Stimulated activated CD8-positive, alpha-beta memory T cell treated with anti-CD3 and anti-CD28 coated beads, Interleukin-15, amount 100 ng/mL, for 1 hour (primary cell): Measurements from ENCODE around the gene KIZ.

Source experiments
- DNase-seq: peaks from one replicate; pipeline ENCODE4 v3.0.0-alpha.2; 2020; ENCODE audit warnings: low read depth

KIZ gene

DNA sequence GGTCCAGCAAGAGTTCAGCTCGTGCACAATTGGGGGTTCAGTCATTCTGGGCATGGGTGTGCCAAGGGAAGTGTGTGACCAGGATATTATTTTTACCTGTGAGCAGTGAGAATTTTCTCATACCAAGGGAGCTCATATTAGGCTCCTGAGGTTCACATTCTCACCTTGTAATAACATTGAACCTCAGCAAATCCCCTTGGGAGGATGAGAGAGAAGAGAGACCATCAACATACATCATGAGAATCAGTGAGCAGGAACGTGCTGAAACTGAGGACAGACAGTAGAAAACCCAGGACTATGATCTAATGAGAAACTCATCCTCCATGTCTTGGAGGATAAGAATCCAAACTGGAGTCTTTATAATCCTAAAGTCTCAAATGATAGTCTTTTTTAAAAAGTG is 143.9 kb downstream of the KIZ start:
- DNase-seq, result no peak

DNA sequence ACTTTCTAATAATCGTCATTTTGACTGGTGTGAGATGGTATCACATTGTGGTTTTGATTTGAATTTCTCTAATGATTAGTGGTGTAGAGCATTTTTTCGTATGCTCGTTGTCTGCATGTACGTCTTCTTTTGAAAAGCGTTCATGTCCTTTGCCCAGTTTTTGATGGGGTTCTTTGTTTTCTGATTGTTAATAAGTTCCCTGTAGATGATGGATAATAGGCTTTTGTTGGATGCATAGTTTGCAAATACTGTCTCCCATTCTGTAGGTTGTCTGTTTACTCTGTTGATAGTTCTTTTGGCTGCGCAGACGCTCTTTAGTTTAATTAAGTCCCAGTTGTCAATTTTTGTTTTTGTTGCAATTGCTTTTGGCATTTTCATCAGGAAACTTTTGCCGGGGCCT is 144.9 kb downstream of the KIZ start:
- DNase-seq, result no peak

DNA sequence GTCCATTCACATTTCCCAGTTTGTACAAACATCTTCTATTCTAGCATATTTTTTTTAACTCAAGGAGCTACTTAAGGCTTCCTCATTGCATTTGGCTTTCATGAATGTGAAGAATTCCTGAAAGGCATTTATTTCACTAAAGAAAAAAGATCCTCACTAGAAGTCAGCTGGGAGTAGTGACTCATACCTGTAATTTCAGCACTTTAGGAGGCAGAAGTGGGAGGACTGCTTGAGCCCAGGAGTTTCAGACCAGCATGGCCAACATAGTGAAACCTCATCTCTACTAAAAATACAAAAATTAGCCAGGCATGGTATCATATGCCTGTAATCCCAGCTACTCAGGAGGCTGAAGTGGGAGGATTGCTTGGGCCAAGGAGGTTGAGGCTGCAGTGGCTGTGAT is 146.4 kb downstream of the KIZ start:
- no peak for DNase-seq

DNA sequence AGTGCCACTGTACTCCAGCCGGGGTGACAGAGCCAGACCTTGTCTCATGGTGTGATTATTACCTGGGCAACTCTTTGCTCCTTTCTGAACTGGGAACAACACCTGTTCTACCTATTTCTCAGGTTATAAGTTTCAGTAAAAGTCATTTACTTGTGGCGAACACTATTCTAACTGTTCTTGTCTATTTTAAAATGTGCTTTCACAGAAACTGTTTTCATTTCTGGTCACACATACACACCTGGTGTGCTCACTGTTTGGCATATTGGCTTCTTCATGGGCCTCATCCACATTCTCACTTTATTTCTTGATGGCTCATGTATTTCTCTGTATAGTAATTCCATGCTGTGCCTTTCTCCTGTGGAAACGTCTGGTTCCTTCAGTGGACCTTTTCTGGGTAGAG is 146.8 kb downstream of the KIZ start:
- DNase-seq, result no peak

DNA sequence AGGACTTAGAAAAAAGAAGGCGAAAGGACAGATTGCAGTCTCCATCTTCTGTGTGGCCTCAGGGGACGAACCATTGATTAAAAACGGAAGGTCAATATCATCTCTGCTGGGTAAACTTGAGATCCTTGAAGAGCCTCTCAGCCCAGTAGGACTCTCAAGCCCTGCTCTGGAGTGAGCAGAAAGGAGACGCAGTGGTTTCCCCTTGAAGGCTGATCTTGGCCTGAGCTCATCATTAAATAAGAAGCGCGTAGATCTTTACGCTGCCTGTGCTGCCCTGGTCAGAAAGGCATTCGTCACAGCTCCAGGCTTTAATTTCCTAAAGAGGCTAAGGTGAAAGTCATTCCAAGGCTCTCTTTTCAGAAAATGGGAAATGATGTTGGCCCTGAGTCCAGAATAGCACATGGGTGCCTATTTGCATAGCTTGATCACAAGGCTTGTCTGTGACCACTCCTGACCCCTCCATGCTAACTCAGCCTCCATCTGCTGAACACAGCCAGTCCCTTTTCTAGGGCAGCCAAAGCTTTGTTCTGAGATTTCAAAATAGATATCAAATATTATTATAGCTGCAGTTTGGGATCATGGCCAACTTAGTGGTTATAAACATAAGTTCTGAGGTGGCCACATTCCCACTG is 148.0 kb downstream of the KIZ start:
- no peak for DNase-seq

DNA sequence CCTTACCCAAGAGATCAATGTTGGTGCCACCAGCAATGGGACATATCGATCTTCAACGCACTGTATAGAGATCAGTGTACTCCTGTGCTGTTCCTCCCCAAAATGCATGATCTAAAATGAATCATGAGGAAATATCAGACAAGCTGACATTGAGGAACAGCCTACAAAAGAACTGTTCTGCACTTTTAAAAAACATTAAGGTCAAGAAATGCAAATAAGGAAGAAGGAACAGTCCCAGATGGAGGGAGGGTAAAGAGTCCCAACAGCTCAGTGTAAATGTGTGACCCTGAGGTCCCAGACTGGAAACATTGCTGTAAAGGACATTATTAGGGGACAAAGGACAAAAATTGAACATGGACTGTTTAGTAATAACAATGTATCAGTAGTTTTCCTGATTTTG is 152.9 kb downstream of the KIZ start:
- DNase-seq, result no peak

DNA sequence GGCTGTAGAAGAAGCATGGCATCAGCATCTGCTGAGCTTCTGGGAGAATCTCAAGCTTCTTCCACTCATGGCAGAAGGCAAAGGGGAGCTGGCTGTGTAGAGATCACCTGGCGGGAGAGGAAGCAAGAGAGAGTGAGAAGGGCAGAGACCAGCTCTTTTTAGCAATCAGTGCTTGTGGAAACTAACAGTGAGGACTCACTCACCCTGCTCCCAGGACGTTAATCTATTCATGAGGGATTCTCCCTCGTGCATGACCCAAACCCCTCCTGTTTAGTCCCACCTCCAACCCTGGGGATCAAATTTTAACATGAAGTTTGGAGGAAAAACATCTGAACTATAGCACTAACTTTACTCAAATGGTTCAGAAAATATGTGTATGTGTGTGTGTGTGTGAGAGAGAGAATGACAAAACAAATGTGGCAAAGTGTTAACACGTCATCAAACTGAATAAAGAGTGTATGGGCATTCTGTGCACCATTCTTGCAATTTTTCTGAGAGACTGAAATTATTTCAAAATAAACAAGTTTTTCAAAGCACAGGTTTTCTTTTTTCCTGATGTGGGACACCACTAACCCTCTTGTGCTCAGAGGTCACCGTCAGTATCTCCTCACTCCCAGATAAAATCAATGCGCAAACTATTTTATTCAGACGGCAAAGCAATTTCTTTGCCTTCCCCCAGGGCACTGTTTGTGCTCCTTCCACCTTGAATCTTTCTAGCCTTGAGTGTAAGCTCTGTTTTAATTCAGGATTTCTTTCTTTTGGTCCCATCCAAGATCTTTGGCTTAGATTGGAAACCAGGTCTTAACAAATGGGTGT is 154.0 kb downstream of the KIZ start:
- no peak for DNase-seq

DNA sequence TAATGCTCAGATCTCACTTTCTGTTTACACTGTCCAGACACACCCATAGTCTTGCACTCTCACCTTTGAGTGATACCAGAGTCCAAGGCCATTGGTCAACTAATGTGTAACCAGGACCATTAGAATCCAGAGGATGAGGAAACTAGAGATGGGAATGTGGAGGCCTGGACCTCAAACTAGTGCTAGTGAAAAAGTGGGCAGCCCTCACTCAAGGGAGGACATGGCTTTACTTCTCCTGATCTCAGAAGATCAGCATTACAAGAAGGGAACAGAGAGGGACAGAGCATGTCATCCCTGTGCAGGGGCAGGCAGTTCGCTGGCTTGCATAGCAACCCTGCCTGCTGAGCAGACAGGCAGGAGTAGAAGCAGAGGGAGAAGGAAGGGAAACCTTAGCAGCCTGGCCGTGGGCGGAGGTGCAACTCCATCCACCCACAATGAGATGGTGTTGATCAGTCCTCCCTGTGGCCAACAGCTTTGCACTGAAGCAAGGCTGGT is 154.7 kb downstream of the KIZ start:
- DNase-seq, result no peak

DNA sequence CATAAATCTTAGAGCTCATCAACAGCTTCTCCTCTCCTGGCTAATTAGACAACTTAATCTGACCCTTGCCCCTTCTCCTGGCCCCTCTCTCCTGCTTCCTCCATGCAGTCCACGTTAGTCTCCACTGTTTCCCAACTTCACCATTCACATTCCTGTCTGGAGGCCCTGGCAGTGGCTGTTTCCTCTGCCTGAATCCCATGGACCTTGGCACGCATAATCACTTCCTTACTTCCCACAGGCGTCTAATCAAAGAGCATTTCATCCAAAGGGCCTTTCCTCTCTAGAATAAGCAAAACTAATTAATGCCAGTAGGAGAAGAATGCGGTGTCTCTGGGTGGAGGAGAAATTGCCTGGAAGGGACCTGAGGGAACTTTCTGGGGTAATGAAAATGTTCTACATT is 160.9 kb downstream of the KIZ start:
- no peak for DNase-seq

DNA sequence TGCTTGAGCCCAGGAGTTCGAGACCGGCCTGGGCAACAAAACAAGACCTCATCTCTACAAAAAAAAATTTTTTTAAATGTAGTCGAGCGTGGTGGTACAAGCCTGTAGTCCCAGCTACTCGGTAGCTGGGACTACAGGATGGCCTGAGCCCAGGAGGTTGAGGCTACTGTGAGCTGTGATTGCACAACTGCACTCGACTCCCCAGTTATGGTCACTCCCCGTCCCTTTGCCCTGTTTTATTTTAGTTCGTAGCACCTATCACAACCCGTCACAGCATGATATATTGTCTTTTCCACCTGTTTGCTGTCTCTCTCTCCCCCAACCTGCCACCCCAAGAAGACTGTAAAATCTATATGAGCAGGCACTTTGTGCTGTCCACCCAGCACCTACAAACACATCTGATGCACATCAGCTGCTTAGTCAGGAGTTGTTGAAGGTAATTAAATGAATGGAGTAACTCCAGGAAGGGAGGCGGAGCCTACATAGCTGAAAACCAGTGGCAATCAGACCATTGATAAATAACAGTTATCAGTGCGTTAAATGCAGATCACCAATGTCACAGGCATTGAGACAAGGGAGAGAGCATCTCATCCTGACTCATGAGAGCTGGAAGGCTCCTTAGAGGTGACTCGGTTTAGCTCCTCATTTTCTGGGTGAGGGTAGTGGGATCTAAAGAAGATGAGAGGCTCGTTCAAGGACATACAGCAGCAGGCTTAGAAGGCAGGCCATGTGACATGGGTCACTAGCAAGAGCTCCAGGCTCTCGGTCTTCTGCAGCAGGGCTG is 162.9 kb downstream of the KIZ start:
- DNase-seq, result no peak

DNA sequence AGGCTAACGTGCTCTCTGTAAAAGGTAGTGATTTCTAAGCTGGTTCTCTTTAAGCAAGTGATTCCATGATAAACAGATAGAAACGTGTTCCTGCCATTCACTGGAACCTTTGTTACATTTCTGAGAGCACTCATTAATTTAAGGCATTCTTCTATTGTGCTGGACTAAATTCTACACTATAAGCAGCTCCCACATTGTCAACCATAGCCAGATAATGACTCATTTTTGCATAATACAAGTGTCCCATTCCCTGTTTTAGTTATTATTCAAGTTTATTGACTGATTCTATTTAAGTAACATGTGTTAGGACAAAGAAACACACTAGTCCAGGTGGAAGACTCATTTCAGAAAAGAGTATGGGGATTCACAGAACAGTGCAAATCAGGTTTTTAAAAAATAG is 163.8 kb downstream of the KIZ start:
- DNase-seq, result no peak

DNA sequence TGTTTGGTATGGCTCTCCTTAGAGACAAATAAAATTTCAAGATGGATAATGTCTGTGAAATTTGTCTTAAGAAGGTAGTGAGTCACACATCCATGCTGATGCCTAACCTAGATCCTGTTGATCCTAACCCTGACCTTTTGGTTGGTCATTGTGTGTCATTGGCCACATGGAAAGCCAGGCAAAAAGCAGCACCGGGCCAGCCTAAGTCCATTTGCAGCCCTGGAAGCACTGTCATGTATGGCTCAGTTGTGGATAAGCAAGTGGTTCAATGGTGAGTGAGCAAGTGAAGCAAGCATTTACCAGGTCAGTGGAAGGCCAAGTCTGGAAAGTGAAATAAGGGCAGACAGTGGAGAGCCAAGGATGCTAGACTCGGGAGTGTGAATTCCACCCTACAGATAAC is 165.1 kb downstream of the KIZ start:
- no peak for DNase-seq

DNA sequence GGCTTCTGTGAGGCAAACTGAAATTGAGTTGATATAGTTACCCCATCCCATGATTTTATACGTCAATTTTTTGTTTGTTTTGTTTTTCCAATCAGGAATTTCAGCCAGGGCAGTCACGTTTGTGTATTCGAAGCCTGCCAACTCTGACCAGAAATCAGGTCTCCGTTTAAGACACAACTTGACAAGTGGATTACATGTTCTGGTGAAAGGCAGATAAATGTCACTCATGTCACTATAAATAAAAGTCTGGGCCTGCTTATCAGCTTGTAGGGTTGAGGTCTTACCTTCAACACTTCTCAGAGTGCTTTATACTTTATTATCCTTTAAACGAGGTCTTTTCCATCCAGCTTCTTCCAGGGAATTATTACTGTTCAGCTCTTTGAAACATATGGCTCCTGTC is 168.9 kb downstream of the KIZ start:
- DNase-seq, result no peak
